HG03469 (cell line): ENCODE measurements around the gene CENPX.

Experiments
- ATAC-seq: cut with Tn5 transposase; IDR thresholded peaks from one replicate; pipeline ENCODE4 v1.9.1; 2021; ENCODE audit warnings: mild to moderate bottlenecking, moderate library complexity, moderate number of reproducible peaks; ENCODE audit not compliant: unreplicated experiment

The CENPX gene

DNA sequence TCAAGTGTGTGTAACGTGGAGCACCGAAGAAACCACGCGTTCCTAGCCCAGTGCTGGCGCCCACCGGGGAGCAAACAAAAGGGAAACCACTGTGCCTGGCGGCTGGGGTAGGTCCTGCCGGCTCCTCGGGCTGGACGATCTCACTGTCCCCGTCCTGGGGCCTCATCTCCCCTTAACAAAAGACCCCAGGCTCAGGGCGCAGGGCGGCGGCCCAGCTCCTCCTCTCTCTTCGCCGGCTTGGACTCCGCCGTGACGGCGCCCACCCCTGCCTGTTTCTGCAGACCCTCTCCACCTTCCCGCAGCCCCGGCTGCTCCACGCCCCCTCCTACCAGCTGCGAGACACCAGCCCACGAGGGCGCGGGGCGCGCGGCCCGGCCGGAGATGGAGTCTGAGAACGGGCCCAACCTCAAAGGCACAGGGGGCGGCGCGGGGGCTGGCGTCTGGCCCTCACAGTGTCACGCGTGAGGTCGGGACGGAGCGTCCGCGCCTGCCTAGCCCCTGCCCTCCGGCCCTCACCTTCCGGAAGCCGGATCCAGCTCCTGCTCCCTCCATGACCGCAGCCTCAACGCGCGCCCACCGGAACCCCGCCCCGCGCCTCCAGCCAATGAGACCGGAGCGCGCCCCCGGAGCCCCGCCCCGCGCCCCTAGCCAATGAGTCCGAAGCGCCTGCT is at the start of gene CENPX:
Gene CENPX, minus strand, starts transcription at position 569 of the 671 bp plus-strand sequence. Its CDS starts 17 bp downstream, at position 552.
- no peak for ATAC-seq

- no peak for ATAC-seq
Observed at GRCh38 chr17:82070611-82071010, 47.9 kb upstream of the CENPX start.

DNA sequence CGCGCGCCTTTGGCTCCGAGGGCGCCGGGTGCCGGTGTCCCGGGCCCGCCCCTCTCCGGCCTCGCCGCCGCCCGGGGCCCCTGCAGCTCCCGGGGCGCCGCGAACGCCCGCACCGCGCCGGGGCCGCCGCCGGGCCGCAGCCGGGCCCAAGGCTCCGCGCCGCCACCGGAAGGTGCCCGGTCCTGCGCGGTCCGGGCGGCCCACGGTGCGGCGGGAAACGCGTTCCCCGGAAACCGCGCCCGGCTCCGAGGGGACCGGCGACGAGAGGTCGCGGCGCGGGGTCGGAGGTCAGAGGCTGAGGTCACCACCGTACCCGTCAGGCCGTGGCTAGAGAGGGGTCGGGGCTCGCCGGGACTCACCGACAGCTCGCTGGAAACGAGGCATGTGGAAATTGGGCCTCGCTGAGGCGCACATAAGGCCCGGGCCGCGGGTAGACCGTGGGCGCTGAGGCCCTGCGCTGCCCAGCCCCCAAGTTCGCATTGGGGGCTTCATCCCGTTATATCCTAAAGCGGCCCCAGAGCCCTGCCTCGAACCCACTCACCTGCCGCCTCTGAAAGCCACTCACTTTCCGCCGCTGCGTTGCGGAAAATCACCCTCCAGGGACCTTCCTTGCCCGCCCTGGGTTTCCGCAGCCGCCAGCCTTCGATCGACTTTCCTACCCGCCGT is 43.1 kb upstream of the CENPX start, which contains the start of gene DUS1L:
Gene DUS1L, minus strand, starts transcription at position 167 of the 666 bp plus-strand sequence. CDS start 745 bp downstream, outside the sequence.
- ATAC-seq: no peak

DNA sequence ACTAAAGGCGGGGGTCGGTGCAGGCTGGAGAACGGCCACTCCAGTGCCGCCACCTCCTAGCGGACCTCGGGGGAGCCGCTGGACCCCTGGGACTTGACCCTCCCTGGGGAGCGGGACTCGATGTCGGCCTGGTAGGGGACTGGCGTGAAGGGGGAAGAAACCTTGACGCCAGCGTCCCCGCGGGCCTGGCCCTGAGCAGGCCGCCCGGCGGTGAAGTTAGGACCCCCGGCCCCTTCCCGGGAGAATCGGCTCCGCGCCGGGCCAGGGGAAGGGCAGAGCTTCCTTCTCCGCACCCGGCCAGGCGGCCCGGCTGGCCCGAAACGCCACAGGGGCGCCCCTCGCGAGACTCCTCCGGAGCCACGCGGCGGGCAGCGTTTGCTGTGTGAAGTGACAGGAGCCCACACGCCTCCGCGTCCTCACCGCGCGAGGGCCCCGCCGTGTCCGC is 42.5 kb upstream of the CENPX start:
- ATAC-seq: no peak

- ATAC-seq: no peak
Observed at GRCh38 chr17:82064433-82065192, 41.9 kb upstream of the CENPX start.

DNA sequence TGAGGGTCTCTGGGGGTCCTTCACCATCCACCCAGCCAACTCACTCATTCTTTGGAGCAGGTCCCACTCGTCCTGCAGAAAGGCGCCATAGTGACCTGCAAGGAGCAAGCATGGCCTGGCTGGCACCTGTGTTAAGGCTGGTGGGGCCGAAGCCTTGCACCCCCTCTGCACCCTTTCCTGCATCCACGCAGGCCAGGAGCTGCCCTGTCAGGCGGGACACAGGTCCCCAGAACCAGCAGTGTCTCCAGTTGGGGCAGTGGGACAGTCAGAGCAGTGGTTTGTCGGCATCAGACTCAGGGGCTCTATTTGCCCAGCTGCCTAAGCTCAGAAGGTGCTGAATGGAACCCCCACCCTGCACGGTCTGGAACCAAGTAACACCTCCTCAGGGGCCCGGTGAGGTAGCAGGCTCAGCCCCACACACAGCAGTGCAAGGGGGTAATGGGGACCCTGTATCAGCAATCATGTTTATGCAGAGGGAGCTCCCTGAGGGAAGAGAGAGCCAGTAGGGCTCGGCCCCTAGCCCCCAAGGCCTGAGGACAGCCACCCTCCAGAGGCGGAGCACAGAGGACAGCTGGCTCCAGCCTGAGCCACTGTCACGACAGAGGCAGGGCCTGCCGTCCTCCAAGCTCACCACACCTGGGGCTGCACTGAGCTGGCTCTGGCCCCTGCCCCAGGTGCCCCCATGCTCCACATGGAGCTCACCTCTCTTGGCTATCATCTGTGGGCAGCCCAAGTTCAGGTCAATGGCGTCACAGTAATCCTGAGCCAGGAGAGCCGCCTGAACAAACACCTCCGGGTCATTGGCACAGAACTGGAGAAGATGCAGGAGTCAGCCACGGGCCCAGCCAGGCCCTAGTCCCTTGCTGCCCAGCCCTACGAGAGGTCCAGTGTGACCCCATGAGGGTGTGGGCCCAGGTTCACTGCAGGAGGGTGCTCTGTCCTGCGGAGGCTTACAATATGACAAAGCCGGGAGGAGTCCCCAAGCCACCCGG is 41.0 kb upstream of the CENPX start:
- ATAC-seq: no peak

DNA sequence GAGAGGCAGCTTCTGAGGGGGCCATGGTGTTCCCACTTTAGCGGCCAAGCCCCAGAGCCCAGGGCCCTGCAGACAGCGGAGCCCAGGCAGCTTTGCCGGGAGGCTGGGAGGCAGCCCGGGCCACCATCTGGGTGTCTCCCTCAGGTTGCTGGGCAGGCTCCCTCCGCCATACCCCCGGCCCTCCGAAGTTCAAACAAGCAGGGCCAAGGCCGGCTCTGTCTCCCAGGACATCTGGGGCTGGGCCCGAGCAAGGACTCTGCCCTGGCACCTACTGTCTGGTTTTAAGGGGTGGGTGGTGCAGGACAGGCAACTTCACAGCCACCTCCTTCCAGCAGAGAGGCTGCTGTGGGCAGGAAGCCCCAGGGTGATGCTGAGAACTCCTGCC is 40.3 kb upstream of the CENPX start:
- no peak for ATAC-seq

DNA sequence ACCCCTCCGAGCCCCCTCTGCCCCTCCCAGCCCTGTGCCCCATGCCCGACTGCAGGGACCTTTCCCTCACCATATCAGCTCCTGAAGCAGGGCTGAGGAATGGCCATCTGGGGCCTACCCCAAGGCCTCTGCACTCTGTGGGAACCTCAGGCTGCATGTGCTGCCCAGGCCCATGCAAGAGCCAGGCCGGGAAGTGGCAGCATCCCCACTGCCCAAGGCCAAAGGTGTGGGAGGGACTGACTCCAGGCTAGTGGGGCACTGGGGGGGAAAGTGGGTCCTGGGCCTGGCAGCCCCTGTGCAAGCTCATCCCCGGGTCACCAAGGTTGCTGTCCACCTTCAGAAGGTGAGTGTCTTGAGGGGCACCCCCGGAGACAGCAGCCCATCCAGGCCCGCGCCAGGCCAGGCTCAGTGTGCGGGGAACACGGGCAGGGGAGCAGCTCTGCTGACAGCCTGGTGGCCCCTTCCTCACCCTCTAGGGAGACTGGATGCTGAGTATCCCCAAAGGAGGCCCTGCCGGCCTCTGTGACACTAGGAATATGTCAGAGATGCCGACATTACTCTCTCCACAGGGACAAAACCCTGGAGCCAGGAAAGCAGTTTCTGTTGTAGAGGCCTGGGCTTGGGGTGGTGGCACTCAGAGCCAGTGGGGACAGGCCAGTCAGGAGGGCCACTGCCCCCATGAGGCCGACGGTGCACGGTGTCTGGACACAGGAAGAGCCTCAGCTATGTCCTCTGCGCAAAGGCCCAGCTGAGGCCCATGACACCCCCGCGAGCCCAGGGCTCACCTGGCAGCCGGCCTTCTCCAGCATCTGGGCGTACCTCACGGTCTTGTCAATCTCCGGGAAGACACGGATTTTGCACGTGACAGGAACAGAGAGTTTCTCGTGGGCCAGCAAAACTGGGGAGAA is 39.7 kb upstream of the CENPX start:
- no peak for ATAC-seq

- no peak for ATAC-seq
Observed at GRCh38 chr17:82061047-82061925, 38.6 kb upstream of the CENPX start.

- no peak for ATAC-seq
Observed at GRCh38 chr17:82060614-82061013, 37.9 kb upstream of the CENPX start.

DNA sequence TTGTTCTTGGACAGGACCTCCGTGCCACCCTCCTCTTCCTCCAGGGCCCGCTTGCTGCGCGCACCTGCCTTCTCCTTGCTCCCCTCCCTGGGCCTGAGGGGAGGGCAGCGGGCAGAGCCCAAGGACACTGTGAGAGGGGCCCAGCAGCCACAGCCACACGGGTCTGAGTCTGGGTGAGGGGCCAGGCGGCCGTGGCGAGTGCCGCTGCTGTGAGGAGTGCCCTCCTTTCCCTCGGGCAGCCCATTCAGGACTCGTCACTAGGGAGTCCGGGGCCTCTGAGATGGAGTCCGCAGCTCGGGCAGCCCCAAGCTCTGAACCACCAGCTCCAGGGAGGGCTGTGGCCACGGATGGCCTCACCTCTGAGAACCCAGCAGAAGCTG is 37.3 kb upstream of the CENPX start:
- no peak for ATAC-seq

DNA sequence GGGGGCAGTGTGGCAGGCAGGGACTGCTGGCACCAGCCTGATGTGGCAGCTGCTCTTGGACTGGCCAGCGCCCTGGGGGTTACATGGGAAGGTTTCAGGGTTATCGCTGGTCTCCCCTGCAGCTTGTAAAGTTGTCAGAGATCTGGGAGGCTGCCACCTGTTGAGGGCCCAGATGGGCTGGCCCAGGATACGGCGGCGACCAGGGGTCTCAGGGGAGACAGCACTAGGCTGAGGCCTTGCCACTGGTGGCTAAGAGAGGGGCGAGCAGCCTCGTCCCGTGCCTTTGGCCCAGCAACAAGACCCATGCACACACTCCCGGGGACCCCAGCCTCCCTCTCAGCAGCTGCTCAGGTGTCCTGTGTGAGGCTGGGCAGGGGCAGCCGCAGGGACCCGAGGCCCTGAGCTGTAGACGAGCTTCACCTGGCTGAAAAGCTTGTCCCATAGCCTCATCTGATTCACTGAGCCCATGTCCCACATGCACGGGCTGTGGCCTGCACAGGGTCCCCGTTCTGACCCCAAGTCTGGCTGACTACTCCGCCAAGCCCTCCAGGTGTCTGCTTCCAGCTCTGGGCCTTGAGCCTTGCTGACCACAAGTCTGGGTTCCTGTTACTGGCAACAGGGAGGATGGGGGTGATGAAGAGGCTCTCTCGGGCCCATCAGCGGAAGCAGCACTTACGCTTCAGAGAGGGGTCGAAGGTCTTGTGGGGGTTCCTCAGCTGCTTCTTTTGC is 36.8 kb upstream of the CENPX start:
- no peak for ATAC-seq

DNA sequence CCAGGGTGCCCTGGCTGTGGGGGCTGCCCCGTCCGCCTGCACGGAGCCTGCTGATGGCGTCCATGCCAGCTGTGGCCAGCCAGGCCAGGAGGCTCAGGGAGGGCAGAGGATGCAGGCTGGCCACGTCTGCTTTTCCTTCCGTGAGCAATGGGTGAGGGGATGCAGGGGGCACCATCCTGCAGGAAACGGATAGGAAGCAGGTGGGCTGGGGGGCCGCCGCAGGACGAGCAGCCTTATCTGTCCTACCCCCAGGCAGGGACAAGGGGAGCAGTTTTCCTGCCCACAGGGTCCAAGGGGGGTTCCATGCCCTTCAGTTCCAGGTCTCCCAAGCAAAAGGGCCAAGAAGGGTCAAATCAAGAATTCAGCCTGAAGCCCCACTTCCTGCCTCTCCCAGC is 36.2 kb upstream of the CENPX start:
- ATAC-seq: no peak

DNA sequence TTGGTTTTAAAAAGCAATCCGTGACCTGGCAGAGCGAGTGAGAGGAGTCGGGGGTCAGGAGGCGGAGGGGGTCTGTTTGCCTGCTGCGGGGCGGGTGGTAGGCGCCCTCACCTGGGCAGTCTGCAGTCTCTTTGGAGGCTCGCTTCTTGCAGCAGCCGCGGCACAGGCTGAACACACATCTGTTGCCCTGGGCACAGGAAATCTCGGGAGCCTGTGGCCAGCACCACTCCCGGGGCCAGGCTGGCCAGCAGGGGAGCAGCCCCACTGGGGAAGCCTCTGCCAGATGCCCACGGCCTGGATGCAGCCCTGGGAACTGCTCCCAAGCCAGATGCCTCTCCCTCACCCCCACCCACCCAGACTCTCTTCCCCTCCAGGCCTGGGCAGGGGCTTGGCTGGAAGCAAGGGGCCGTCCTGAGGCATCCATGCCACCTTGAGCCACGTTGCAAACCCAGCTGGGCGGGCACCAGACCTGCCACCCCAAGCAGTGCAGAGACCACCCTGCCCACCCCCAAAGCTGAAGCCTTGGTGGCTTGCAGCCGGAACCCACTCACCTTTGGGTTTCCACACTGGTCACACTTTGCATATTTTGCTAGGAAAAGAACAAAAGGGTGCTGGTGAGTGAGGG is 35.7 kb upstream of the CENPX start:
- ATAC-seq: no peak

GRCh38 chr17:82056729-82057621 is 34.3 kb upstream of the CENPX start:
- no peak for ATAC-seq

GRCh38 chr17:82055965-82056728 is 33.5 kb upstream of the CENPX start:
- no peak for ATAC-seq
